GM12864 (cell line): ENCODE data around the gene DNAJB1.
A peak's percentile ranks its signal among the peaks of the same experiment; 100 is the strongest.

Source experiments
- DNase-seq: peaks from one replicate; pipeline ENCODE4 v3.0.0-alpha.2; 2011; ENCODE audit warnings: low read depth
- H3K4me3 ChIP-seq: 2 replicates; pipeline ENCODE4 v1.5.1; 2011; ENCODE audit warnings: mild to moderate bottlenecking, low read depth, low read length, control low read depth
- CTCF ChIP-seq: IDR thresholded peaks from 2 replicates; pipeline ENCODE4 v1.5.1; 2011; ENCODE audit warnings: low read depth, mild to moderate bottlenecking, moderate library complexity, low read length, control low read depth, inconsistent platforms; ENCODE audit errors: missing control alignments

DNAJB1 gene

GRCh38 chr19:14473978-14474578 is 44.1 kb downstream of the DNAJB1 start:
- TF ChIP-seq CTCF, result no peak

DNA sequence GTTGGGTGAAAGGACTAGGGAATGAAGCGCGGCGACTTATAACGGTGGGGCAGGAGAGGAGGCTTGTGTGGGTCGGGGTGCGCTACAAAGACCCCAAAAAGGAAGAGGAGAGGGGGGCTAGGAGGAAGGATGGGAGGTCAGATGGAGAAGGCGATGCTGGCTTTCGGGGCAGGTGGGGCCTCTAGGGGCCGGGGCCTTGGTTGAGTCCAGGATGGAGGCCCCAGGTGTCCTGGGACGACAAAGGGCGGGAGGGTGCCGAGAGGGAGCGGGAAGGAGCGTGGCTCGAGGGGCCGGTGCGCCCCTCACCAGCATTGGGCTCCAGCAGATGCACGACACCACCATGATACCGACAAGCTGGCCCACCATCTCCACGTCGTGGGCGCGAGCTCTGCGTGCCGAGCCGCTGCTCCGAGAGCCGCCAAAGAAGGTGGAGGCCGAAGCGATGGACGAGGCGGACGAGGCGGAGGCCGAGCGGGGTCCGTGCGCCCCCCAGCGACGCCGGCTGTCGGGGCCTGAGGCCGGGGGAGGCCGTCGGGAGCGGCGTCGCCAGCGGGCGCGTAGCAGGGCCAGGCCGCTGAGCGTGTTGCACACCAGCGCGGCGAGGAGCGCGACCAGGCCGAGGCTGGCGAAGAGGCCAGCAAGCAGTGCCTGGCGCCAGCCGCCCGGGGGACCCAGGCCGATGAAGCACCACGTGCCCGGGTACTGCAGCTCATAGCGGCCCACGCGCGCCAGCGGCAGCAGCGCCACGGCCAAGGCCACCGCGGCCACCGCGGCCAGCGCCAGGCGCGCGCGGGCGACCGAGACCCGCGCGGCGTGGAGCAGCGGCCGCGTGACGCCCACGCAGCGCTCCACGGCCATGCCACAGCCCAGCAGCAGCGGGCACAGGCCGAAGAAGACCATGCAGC is 44.9 kb downstream of the DNAJB1 start:
- H3K4me3 ChIP-seq, result no peak overlapping the region
- peak; percentile 9 for TF ChIP-seq CTCF
- no peak for DNase-seq

More at GRCh38 chr19:14473978-14474578, 44.1 kb downstream of the DNAJB1 start:
- no peak for DNase-seq
- H3K4me3 ChIP-seq, result no peak overlapping the region

DNA sequence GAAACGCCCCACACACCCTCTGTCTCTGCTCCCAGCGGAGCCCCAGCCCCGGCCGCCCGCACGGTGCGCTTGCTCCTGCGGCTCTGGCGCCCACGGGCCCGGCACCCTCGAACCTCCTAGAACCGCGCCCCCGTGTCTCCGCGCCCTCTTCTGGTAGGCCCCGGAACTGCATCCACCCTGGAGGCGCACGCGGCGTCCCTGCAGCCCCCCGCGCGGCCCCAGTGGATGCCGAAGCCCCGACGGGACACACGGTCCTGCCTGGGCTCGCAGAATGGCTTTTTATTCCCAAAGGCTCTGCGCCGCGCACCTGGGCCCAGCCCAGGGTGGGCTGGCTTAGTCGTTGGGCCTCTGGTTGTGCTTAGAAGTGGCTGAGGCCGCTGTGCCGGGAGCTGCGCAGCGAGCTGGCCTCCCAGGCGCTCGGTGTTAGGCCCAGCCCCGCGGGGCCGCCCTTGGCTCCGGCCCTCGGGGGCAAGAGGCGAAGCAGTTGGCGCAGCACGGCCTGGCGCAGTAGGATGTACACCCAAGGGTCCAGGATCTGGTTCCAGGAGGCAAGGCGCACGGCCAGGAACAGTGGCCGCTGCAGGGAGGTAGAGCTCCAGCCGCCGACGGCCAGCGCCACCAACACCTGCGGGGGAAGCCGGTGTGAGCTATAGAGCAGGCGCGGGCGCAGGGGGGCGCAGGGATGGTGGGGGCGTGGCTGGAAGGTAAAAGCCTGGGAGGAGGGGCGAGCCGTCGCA is 45.8 kb downstream of the DNAJB1 start:
- no peak for DNase-seq

DNA sequence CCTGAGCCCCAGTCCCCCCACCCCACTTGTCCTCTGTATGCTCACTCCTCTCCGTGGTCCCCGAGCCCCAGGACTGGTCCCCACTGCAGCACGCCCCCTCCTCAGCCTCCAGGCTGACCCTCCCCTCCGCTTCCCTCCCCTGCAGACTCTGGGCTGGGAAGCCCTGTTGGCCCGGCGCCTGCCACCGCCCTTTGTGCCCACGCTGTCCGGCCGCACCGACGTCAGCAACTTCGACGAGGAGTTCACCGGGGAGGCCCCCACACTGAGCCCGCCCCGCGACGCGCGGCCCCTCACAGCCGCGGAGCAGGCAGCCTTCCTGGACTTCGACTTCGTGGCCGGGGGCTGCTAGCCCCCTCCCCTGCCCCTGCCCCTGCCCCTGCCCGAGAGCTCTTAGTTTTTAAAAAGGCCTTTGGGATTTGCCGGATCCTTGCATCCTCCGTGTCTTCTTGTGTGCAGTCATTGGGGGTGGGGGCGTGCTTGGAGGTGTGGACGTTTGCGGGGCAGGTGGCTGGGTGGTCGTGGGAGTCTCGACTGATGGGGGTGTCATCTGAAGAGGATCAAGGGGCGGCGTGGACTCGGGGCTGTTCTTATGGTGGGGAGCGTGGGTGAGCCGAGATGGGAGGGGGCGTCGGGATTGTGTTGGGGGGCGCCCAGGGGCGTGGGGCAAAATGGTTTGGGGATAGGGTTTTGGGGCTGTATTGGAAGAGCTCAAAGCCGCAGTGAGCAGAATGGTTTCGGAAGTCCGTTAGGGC is 46.6 kb downstream of the DNAJB1 start:
- TF ChIP-seq CTCF, result no peak
- DNase-seq, result no peak
- no peak overlapping the region for H3K4me3 ChIP-seq

More for the DNA sequence above, 45.8 kb downstream of the DNAJB1 start:
- peak; percentile 90 for TF ChIP-seq CTCF
- H3K4me3 ChIP-seq, result no peak overlapping the region

DNA sequence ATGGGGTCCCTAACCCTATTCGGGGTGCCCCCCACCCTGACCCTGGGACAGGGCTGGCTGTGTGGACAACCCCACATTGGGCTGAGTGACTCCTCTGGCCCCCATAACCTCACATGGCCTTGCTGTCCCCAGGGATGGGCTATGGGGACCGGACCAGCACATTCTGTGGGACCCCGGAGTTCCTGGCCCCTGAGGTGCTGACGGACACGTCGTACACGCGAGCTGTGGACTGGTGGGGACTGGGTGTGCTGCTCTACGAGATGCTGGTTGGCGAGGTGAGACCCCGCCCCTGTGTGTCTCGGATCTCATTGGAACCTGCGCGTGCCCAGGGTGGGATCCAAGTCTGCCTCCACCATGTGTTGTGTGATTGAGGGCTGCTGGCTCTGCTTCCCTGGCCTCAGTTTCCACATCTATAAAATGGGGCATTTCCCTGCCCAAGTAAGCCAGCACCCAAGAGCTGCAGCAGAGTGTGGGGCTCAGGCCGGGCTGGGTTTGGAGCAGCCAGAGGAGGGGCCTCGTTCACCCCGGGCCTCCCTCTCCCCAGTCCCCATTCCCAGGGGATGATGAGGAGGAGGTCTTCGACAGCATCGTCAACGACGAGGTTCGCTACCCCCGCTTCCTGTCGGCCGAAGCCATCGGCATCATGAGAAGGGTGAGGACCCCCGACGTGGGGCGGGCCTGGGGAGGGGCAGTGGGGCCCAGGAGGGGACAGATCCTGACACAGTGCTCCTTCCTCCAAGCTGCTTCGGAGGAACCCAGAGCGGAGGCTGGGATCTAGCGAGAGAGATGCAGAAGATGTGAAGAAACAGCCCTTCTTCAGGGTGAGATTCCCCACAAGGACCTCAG is 47.9 kb downstream of the DNAJB1 start:
- H3K4me3 ChIP-seq, result no peak overlapping the region
- TF ChIP-seq CTCF, result no peak
- DNase-seq, result no peak

DNA sequence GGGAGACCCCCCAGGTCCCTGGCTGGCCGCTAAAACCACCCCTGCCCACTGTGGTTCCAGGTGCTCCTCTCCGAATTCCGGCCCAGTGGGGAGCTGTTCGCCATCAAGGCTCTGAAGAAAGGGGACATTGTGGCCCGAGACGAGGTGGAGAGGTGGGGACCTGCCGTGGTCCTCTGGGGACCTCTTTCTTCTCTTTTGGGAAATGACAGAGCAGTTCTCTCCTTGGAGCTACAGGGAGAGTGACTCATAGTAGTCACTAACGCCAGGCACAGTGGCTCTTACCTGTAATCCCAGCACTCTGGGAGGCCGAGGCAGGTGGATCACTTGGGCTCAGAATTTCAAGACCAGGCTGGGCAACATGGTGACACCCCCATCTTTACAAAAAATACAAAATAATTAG is 50.4 kb downstream of the DNAJB1 start:
- no peak for TF ChIP-seq CTCF
- no peak for DNase-seq
- H3K4me3 ChIP-seq, result no peak overlapping the region
